ENCODE data around the gene MTARC1. TPM values are rescaled to one million over a fixed set of nuclear protein-coding genes. Genes with fewer than 3 reads are reported as not detected.

The MTARC1 gene
- total and polyA plus RNA-seq, 11 donors = 2.3 to 22.8 (median 6.4) TPM

DNA sequence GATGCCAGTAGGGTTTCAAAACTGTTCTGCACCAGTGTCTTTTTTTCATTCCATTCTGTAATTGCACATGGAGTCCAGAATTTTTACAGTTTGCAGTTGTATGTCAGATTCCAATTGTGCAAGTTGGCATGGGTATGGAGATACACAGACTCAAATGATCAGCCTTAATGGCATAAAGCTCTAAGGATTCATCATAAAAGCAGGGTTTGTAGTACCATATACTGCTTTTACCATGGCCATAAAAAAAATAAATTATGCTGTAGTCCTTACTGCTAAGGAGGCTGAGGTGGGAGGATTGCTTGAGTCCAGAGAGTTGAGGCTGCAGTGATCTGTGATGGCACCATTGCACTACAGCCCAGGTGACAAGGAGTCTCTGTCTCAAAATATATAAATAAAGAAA is 10.3 kb downstream of the MTARC1 start:
- Histone ChIP-seq H3K27me3 (no peaks in the 10 kb centered on the region), H3K9me3 (no peaks in the 10 kb centered on the region), H3K4me3 (no peak overlapping the region), H3K36me3 (peaks cover 0 to 37% (median 8%) of the 10 kb centered on the region in 9 donors), H3K4me1 (peaks cover 0 to 28% (median 2%) of the 10 kb centered on the region in 12 donors), H3K27ac (peak overlapping the region in 1 of 12 donors; percentile 73)
- DNase-seq (no peak), ATAC-seq (no peak)
- intact Hi-C loops (cut with DNase I) = loop anchor here in 1 of 10 donors (10.0 kb wide), 1 partner anchor 502 kb away; no protein-coding TSS in a partner anchor
- TF ChIP-seq CTCF (IDR thresholded peaks at IDR 0.05) = no peak
- TF ChIP-seq POLR2A (IDR thresholded peaks at IDR 0.05) = no peak

GRCh38 chr1:220797553-220797952 is 10.8 kb downstream of the MTARC1 start:
- H3K27ac ChIP-seq = peak overlapping the region in 1 of 12 donors; percentile 73
- peak; percentile 52 to 90 (median 78) for ATAC-seq
- H3K27me3 ChIP-seq = no peaks in the 10 kb centered on the region
- H3K36me3 ChIP-seq = peaks cover 0 to 37% (median 8%) of the 10 kb centered on the region in 9 donors
- DNase-seq = no peak
- no peak overlapping the region for H3K4me3 ChIP-seq
- TF ChIP-seq CTCF (IDR thresholded peaks at IDR 0.05) (no peak), POLR2A (IDR thresholded peaks at IDR 0.05) (no peak)
- H3K4me1 ChIP-seq = peaks cover 0 to 24% (median 0%) of the 10 kb centered on the region in 12 donors
- 61 to 96% (median 79%) methylated on average over 3 of the region's 3 CpGs for WGBS, 4 donors
- H3K9me3 ChIP-seq = no peaks in the 10 kb centered on the region
- intact Hi-C loops (cut with DNase I) = loop anchor here in 1 of 10 donors (10.0 kb wide), 1 partner anchor 503 kb away; no protein-coding TSS in a partner anchor

DNA sequence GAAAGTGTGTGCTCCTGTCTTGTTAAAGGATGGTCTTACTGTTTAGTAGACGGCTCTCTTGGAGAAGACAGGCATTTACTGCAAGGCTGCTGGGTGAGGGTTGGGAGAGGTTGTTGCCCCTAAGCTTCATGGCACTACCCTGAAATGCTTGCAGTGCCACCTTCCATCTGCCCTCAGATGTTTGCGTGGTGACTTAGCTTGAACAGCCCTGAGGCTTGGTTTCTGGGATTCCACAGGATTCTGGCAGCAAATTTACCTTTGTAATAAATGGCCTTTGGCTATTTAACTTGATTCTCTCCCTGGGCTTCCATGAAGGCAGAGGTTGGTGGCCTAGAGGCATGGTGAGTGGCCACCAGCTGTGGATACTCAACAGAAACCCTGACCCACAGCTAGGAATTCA is 11.6 kb downstream of the MTARC1 start:
- TF ChIP-seq POLR2A (IDR thresholded peaks at IDR 0.05) (no peak), CTCF (IDR thresholded peaks at IDR 0.05) (no peak)
- intact Hi-C loops (cut with DNase I) = loop anchor here in 1 of 10 donors (10.0 kb wide), 1 partner anchor 504 kb away; no protein-coding TSS in a partner anchor

GRCh38 chr1:220800262-220800661 is 13.5 kb downstream of the MTARC1 start:
- TF ChIP-seq CTCF (IDR thresholded peaks at IDR 0.05) = no peak
- no peak for TF ChIP-seq POLR2A (IDR thresholded peaks at IDR 0.05)
- DNase-seq = no peak
- no peak for ATAC-seq
- Histone ChIP-seq H3K4me1 (peaks cover 0 to 24% (median 0%) of the 10 kb centered on the region in 12 donors), H3K9me3 (no peaks in the 10 kb centered on the region), H3K36me3 (peaks cover 0 to 33% (median 14%) of the 10 kb centered on the region in 9 donors), H3K27ac (peak overlapping the region in 1 of 12 donors; percentile 13), H3K4me3 (no peak overlapping the region), H3K27me3 (no peaks in the 10 kb centered on the region)
- WGBS, 4 donors = 72 to 95% (median 79%) methylated on average over 6 of the region's 6 CpGs
- intact Hi-C loops (cut with DNase I) = no loop called here

More for the DNA sequence above, 11.6 kb downstream of the MTARC1 start:
- DNase-seq (no peak), ATAC-seq (no peak)
- Histone ChIP-seq H3K27ac (peak overlapping the region in 1 of 12 donors; percentile 73), H3K4me3 (no peak overlapping the region), H3K27me3 (no peaks in the 10 kb centered on the region), H3K4me1 (peaks cover 0 to 24% (median 0%) of the 10 kb centered on the region in 12 donors), H3K9me3 (no peaks in the 10 kb centered on the region), H3K36me3 (peaks cover 0 to 37% (median 8%) of the 10 kb centered on the region in 9 donors)
- WGBS, 4 donors = 96 to 100% (median 98%) methylated on average over 1 to 2 of the region's 2 CpGs

All from heart left ventricle (tissue), 16 donors.